HG03460 (cell line): ENCODE data around the gene TRPM2.

Experiments used
- ATAC-seq: cut with Tn5 transposase; IDR thresholded peaks from one replicate; pipeline ENCODE4 v1.9.1; 2021; ENCODE audit not compliant: unreplicated experiment

The TRPM2 gene

GRCh38 chr21:44424608-44425306 lies 71.3 kb downstream of the TRPM2 start:
- ATAC-seq = no peak

- no peak for ATAC-seq
These were observed 72.0 kb downstream of the TRPM2 start for GRCh38 chr21:44425307-44425894.

- ATAC-seq = no peak
These were observed 72.7 kb downstream of the TRPM2 start for GRCh38 chr21:44425895-44426662.

GRCh38 chr21:44426663-44427191 lies 73.3 kb downstream of the TRPM2 start:
- no peak for ATAC-seq

- ATAC-seq = no peak
These were observed 74.1 kb downstream of the TRPM2 start for GRCh38 chr21:44427241-44428120.

- ATAC-seq = no peak
These were observed 75.0 kb downstream of the TRPM2 start for GRCh38 chr21:44428281-44428960.

- ATAC-seq = no peak
These were observed 76.5 kb downstream of the TRPM2 start for GRCh38 chr21:44429894-44430293.

GRCh38 chr21:44431300-44431699 lies 77.9 kb downstream of the TRPM2 start:
- no peak for ATAC-seq

- no peak for ATAC-seq
These were observed 79.7 kb downstream of the TRPM2 start for GRCh38 chr21:44432841-44433790.

GRCh38 chr21:44433791-44434567 lies 80.6 kb downstream of the TRPM2 start:
- no peak for ATAC-seq

GRCh38 chr21:44434568-44434925 lies 81.1 kb downstream of the TRPM2 start:
- ATAC-seq = no peak

- no peak for ATAC-seq
These were observed 81.7 kb downstream of the TRPM2 start for GRCh38 chr21:44434936-44435635.

GRCh38 chr21:44436111-44436611 lies 82.7 kb downstream of the TRPM2 start:
- ATAC-seq = no peak

- no peak for ATAC-seq
These were observed 83.5 kb downstream of the TRPM2 start for GRCh38 chr21:44436958-44437357.

- no peak for ATAC-seq
These were observed 83.9 kb downstream of the TRPM2 start for GRCh38 chr21:44437371-44437695.

GRCh38 chr21:44437696-44438431 lies 84.4 kb downstream of the TRPM2 start:
- no peak for ATAC-seq

- ATAC-seq = no peak
These were observed 85.2 kb downstream of the TRPM2 start for GRCh38 chr21:44438531-44439210.
